ENCODE data around the gene EARS2. TPM values are rescaled to one million over a fixed set of nuclear protein-coding genes. Genes with fewer than 3 reads are reported as not detected.

The EARS2 gene
- total and polyA plus RNA-seq, 2 of the 4 experiments (the other 2 are of a cell fraction), result 28.1 to 37.8 TPM

- Histone ChIP-seq H3K18ac (ENCODE audit: low read depth, low read length) (peak overlapping the region; percentile 11), H3K56ac (ENCODE audit: extremely low read depth, insufficient read depth, low read length) (peak overlapping the region; percentile 64), H3K4ac (ENCODE audit: low read depth, low read length) (peak overlapping the region; percentile 80), H4K5ac (ENCODE audit: low read depth, low read length) (peak overlapping the region; percentile 25), H2AK9ac (replicated peaks; ENCODE audit: low read depth, low read length, poor library complexity) (peak overlapping the region; percentile 99), H4K91ac (ENCODE audit: insufficient read depth, low read depth, low read length) (peak overlapping the region; percentile 67), H4K8ac (ENCODE audit: low read depth in 2 of 2, low read length in 2 of 2) (peak overlapping the region; percentile 86 to 97), H3K14ac (replicated peaks; ENCODE audit: low read depth, low read length) (peak overlapping the region; percentile 91), H2BK5ac (ENCODE audit: low read depth, low read length, poor library complexity, severe bottlenecking) (peak overlapping the region; percentile 57), H2AK5ac (ENCODE audit: low read depth, low read length) (peak overlapping the region; percentile 96), H2BK20ac (ENCODE audit: low read depth, low read length) (no peak overlapping the region), H3K79me1 (ENCODE audit: low read depth in 1 of 2, low read length in 2 of 2) (peaks cover 40 to 63% of the 10 kb centered on the region in 2 experiments), H2BK120ac (ENCODE audit: low read depth, low read length) (no peak overlapping the region), H2AFZ (replicated peaks; ENCODE audit: low read length, poor library complexity) (peak overlapping the region; percentile 93), H3K27me3 (ENCODE audit: control insufficient read depth, insufficient read depth, low read length) (no peaks in the 10 kb centered on the region), H3K9me3 (ENCODE audit: control insufficient read depth, insufficient read depth, low read length) (no peaks in the 10 kb centered on the region), H3K4me3 (ENCODE audit: insufficient read depth, low read depth, low read length) (peak overlapping the region; percentile 67), H3K9ac (ENCODE audit: low read depth, low read length) (peak overlapping the region; percentile 100), H3K36me3 (ENCODE audit: control insufficient read depth, insufficient read depth, low read length) (peaks cover 32% of the 10 kb centered on the region), H3K9me1 (ENCODE audit: insufficient read depth, low read length) (no peaks in the 10 kb centered on the region; the same call in none of the 2 replicates), H3K27ac (ENCODE audit: insufficient read depth, low read length) (peak overlapping the region; percentile 52), H2BK15ac (ENCODE audit: low read depth, low read length) (no peak overlapping the region; the same call in 2 of the 3 replicates), H3K4me1 (ENCODE audit: control insufficient read depth, insufficient read depth, low read length) (no peaks in the 10 kb centered on the region), H3K4me2 (ENCODE audit: low read depth, low read length) (peak overlapping the region; percentile 100), H3K23ac (ENCODE audit: low read depth, low read length) (peak overlapping the region; percentile 76), H4K20me1 (ENCODE audit: insufficient read depth, low read length) (peaks cover 11% of the 10 kb centered on the region; the same call in 1 of the 2 replicates)
- dilution Hi-C loops (cut with HindIII; ENCODE audit: low sequenced_read_pairs, unreplicated experiment) (no loop called here), in situ Hi-C loops (cut with MboI; ENCODE audit: low sequenced_read_pairs) (no loop called here), intact Hi-C loops (cut with micrococcal nuclease) (loop anchor here (1.0 to 5.0 kb wide), 2 partner anchors 84 to 478 kb away; partner anchors contain the start of genes DCTN5 and PALB2)
- DNase-seq, result peak; percentile 44
- TF ChIP-seq MXI1 (IDR thresholded peaks at IDR 0.05; ENCODE audit: borderline replicate concordance, low read depth, low read length) (peak; percentile 78), MAZ (IDR thresholded peaks at IDR 0.05; ENCODE audit: borderline replicate concordance, low read depth, low read length) (no peak)
- BruUV-seq (replicated peaks), result no TSS peak
- CTCF ChIA-PET, result interaction anchor here (0.5 to 0.9 kb wide), 6 partner anchors 12 to 945 kb away, joined by 3 to 7 read pairs (median 4); no protein-coding TSS in a partner anchor
- POLR2A ChIA-PET (ENCODE audit: unreplicated experiment), result interaction anchor here (0.6 kb wide), 1 partner anchor 121 kb away, joined by 3 read pairs; no protein-coding TSS in a partner anchor
- peak; percentile 31 for ATAC-seq (ENCODE audit: low read depth)
- no CpG with 5 or more reads among the region's 60 CpGs for WGBS, 2 experiments (ENCODE audit: extremely low coverage in 2 of 2, insufficient read length in 1 of 2)
These were observed 891 bp upstream of the EARS2 start for GRCh38 chr16:23557779-23558702.
